ENCODE results near the gene RPS18.
"Not testable (repeated sequence)": the region's sequence is repeated elsewhere in the genome, so short reads cannot be mapped to it uniquely, and the experiment has no call there.

The RPS18 gene

DNA sequence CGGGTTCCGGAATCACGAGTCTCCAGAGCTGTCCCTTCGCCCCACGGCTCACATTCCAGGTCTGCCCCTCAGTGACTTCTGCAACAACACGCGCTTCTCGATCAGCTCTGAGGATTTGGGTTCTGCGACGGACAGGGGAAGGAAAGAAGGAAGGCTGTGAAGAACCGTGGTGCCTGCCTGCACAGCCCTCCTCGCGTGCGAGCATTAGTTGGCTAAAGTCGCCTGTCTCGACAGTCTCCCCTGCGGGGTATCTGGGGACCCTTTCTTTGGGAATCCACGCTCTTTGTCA, 23.3 kb upstream of the RPS18 start:
- H3K4me3 ChIP-seq (ENCODE audit: low read depth in 1 of 5, low read length in 5 of 5), result peak overlapping the region; percentile 35 to 84 (median 68)
- peaks cover 9 to 27% (median 25%) of the 10 kb centered on the region in 5 donors for H3K4me1 ChIP-seq (ENCODE audit: control insufficient read depth in 5 of 5, insufficient read depth in 5 of 5, low read length in 5 of 5)
- H3K9ac ChIP-seq (ENCODE audit: low read length in 5 of 5), result peak overlapping the region; percentile 47 to 84 (median 75)
- H3K27ac ChIP-seq (ENCODE audit: low read depth, low read length), result peak overlapping the region; percentile 93
- no peaks in the 10 kb centered on the region for H3K9me3 ChIP-seq (ENCODE audit: control insufficient read depth in 5 of 5, low read length in 5 of 5)
- peaks cover 2 to 24% (median 11%) of the 10 kb centered on the region in 5 donors for H3K36me3 ChIP-seq (ENCODE audit: control insufficient read depth in 5 of 5, insufficient read depth in 5 of 5, low read length in 5 of 5)
- no peaks in the 10 kb centered on the region for H3K27me3 ChIP-seq (ENCODE audit: control insufficient read depth in 5 of 5, insufficient read depth in 4 of 5, low read length in 5 of 5)

DNA sequence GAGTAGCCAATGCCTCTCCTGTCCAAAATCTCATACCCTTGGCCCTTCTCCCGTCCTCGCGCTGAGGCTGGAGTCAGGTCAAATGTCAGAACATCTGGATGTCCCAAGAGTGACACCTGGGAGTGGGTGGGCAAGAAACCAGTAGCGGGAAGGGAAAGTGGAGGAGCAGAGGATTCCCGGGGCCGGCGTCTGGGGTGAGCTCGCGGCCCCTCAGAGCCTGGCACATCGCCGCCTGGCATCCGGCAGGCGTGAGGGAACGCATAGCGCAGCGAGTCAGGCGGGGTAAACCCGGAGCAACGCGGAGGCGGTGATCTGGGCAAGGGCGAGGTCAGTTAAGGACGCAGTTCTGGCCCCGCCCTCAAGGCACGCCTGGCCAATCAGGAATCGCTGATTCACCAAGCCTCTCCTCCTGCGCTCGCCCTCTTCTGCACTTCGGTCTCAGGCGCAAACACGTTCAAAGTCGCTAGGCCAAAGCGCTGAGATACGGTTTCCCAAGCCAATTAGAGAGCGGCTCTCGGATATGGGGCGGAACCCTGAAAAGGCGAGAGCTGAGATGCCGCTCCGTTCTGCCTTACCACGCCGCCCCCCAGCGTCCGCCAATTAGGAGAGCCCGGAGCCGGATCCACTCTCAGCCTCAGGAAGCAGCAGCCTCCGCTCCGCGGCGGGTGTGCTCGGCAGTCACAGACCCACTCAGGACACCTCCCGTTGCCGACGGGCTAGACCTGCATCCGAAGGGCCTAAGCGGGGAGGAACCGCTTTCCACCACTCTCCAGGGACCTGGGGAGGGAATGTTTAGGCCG, 22.7 kb upstream of the RPS18 start:
- Histone ChIP-seq H3K27ac (ENCODE audit: low read depth, low read length) (peak overlapping the region; percentile 93), H3K9ac (ENCODE audit: low read length in 5 of 5) (peak overlapping the region; percentile 47 to 97 (median 87)), H3K9me3 (ENCODE audit: control insufficient read depth in 5 of 5, low read length in 5 of 5) (no peaks in the 10 kb centered on the region), H3K4me1 (ENCODE audit: control insufficient read depth in 5 of 5, insufficient read depth in 5 of 5, low read length in 5 of 5) (peaks cover 9 to 27% (median 25%) of the 10 kb centered on the region in 5 donors), H3K36me3 (ENCODE audit: control insufficient read depth in 5 of 5, insufficient read depth in 5 of 5, low read length in 5 of 5) (peaks cover 2 to 27% (median 11%) of the 10 kb centered on the region in 5 donors), H3K4me3 (ENCODE audit: low read depth in 1 of 5, low read length in 5 of 5) (peak overlapping the region; percentile 68 to 84 (median 79)), H3K27me3 (ENCODE audit: control insufficient read depth in 5 of 5, insufficient read depth in 4 of 5, low read length in 5 of 5) (no peaks in the 10 kb centered on the region)

DNA sequence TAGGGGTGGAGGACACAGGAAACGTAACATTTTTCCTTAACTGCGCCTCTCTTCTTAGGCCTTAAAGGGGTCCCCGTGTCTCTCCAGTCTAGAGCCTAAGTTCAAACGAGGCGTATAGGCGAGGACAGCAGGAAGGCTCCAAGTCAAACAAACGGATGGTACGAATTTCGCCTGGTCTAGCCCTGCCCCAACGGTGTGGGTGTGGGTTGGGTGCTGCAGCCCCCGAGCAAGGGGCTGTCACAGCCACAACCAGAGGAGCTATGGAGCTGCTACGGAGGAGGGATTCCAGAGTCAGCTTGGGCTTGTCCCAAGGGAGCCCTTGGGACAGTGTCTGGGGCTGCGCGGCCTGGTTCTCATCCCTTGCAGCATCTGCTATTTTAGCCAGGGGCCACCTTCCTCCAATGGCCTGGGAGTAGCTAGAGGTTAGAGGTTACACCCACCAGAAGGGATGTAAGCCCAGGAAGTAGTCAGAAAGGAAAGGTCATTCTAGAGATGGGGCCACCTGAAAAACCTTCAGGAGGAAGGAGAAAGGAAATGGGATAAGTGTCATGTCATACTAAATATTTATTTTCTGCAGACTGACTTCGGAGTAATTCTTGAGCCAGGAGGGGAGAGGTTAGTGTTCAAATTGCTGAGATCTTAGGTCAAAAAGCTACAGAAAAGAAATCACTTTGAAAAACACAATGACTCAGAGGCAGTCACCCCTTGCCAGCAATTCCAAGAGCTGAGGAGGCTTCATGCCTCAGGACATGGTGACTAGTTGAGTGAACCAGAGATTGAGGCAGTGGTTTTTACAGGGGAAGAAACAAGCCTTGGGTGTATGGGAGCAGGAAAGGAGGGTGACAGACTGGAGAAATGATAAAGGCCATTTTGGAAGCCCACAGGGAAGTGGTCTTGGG, 21.9 kb upstream of the RPS18 start:
- peaks cover 2 to 31% (median 11%) of the 10 kb centered on the region in 5 donors for H3K36me3 ChIP-seq (ENCODE audit: control insufficient read depth in 5 of 5, insufficient read depth in 5 of 5, low read length in 5 of 5)
- H3K27ac ChIP-seq (ENCODE audit: low read depth, low read length), result peak overlapping the region; percentile 93
- peak overlapping the region; percentile 68 to 84 (median 79) for H3K4me3 ChIP-seq (ENCODE audit: low read depth in 1 of 5, low read length in 5 of 5)
- no peaks in the 10 kb centered on the region for H3K27me3 ChIP-seq (ENCODE audit: control insufficient read depth in 5 of 5, insufficient read depth in 4 of 5, low read length in 5 of 5)
- peaks cover 9 to 27% (median 25%) of the 10 kb centered on the region in 5 donors for H3K4me1 ChIP-seq (ENCODE audit: control insufficient read depth in 5 of 5, insufficient read depth in 5 of 5, low read length in 5 of 5)
- H3K9me3 ChIP-seq (ENCODE audit: control insufficient read depth in 5 of 5, low read length in 5 of 5), result no peaks in the 10 kb centered on the region
- H3K9ac ChIP-seq (ENCODE audit: low read length in 5 of 5), result peak overlapping the region; percentile 44 to 97 (median 87)

DNA sequence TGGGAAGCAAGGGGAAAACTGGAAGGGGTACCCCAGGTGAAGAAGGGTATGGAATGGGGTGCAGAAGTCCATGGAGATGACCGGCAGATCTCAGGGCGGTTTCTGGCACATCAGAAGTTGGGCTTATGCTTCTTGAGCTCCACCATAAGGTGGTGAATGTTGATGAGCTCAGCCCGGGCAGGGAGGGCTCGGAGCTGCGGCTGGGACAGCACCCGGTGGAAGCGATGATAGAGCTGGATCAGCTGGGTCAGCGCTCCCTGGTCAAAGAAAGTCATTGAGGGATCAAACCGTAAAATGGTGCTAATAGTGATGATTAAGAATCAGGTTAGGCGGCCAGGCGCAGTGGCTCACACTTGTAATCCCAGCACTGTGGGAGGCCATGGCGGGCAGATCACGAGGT, 21.1 kb upstream of the RPS18 start:
- H3K9me3 ChIP-seq (ENCODE audit: control insufficient read depth in 5 of 5, low read length in 5 of 5), result no peaks in the 10 kb centered on the region
- peak overlapping the region in 1 of 5 donors; percentile 10 for H3K9ac ChIP-seq (ENCODE audit: low read length in 5 of 5)
- H3K27ac ChIP-seq (ENCODE audit: low read depth, low read length), result no peak overlapping the region
- peaks cover 2 to 34% (median 11%) of the 10 kb centered on the region in 5 donors for H3K36me3 ChIP-seq (ENCODE audit: control insufficient read depth in 5 of 5, insufficient read depth in 5 of 5, low read length in 5 of 5)
- H3K4me1 ChIP-seq (ENCODE audit: control insufficient read depth in 5 of 5, insufficient read depth in 5 of 5, low read length in 5 of 5), result peaks cover 9 to 27% (median 25%) of the 10 kb centered on the region in 5 donors
- no peak overlapping the region for H3K4me3 ChIP-seq (ENCODE audit: low read depth in 1 of 5, low read length in 5 of 5)
- no peaks in the 10 kb centered on the region for H3K27me3 ChIP-seq (ENCODE audit: control insufficient read depth in 5 of 5, insufficient read depth in 4 of 5, low read length in 5 of 5)

DNA sequence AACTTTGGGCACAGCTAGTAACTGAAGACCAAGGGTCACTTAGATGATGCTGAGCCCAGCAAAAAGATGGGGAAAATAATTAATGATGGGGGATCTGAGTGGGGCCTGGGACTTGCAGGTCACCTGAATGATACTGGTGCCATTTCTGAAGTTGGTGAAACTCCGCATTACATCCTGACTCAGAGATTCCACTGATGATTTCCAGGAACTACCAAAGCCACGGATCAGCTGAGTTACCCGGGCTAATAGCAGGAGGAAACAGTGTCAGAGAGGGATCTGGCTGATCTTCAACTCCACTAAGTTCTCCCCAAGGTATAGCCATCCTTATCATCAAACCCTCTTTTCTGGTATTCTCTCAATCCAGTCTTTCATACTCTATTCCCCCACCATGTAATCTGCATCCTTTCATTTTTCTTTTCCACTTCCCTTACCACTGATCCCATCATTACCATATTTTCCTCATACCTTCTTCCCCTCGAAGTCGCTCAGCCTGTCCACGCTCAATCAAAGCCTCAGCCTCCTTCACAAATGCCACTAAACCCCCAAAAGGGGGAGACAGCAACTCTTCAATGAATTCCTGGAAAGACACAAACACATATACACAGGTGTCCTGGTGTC, 20.4 kb upstream of the RPS18 start:
- Histone ChIP-seq H3K27ac (ENCODE audit: low read depth, low read length) (no peak overlapping the region), H3K4me3 (ENCODE audit: low read depth in 1 of 5, low read length in 5 of 5) (no peak overlapping the region), H3K36me3 (ENCODE audit: control insufficient read depth in 5 of 5, insufficient read depth in 5 of 5, low read length in 5 of 5) (peaks cover 2 to 34% (median 11%) of the 10 kb centered on the region in 5 donors), H3K9me3 (ENCODE audit: control insufficient read depth in 5 of 5, low read length in 5 of 5) (no peaks in the 10 kb centered on the region), H3K27me3 (ENCODE audit: control insufficient read depth in 5 of 5, insufficient read depth in 4 of 5, low read length in 5 of 5) (no peaks in the 10 kb centered on the region), H3K9ac (ENCODE audit: low read length in 5 of 5) (no peak overlapping the region), H3K4me1 (ENCODE audit: control insufficient read depth in 5 of 5, insufficient read depth in 5 of 5, low read length in 5 of 5) (peaks cover 9 to 27% (median 25%) of the 10 kb centered on the region in 5 donors)

DNA sequence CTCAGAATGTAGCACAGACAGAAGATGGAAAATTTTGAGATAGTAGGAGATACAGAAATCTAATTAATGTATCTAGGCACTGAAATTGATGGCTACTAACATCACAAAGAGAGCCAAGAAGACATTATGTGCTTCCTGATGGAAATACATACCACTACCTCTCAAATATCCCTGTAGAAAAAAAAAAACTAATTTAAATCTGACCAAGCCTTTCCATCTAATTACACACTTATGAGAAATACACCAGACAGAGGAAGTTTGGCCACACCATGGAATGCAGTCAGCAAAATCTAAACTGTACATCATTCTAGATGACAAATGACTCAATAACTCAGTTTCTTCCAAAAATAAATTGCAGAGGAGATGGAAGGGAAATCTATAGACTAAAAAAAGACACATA, 19.1 kb upstream of the RPS18 start:
- peaks cover 2 to 41% (median 13%) of the 10 kb centered on the region in 5 donors for H3K36me3 ChIP-seq (ENCODE audit: control insufficient read depth in 5 of 5, insufficient read depth in 5 of 5, low read length in 5 of 5)
- peaks cover 9 to 27% (median 25%) of the 10 kb centered on the region in 5 donors for H3K4me1 ChIP-seq (ENCODE audit: control insufficient read depth in 5 of 5, insufficient read depth in 5 of 5, low read length in 5 of 5)
- H3K27me3 ChIP-seq (ENCODE audit: control insufficient read depth in 5 of 5, insufficient read depth in 4 of 5, low read length in 5 of 5), result no peaks in the 10 kb centered on the region
- no peak overlapping the region for H3K27ac ChIP-seq (ENCODE audit: low read depth, low read length)
- no peak overlapping the region for H3K4me3 ChIP-seq (ENCODE audit: low read depth in 1 of 5, low read length in 5 of 5)
- no peaks in the 10 kb centered on the region for H3K9me3 ChIP-seq (ENCODE audit: control insufficient read depth in 5 of 5, low read length in 5 of 5)
- no peak overlapping the region for H3K9ac ChIP-seq (ENCODE audit: low read length in 5 of 5)

DNA sequence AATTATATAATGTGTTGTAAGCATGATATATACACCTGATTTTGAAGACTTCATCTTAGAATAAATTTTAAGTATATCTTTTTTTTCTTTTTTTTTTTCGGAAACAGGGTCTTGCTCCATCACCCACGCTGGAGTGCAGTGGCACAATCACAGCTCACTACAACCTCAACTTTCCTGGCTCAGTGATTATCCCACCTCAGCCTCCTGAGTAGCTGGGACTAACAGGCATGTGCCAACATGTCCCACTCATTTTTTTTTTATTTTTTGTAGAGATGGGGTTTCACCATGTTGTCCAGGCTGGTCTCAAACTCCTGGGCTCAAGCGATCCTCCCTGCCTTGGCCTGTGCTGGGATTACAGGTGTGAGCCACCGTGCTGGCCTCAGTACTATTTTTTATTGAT, 17.3 kb upstream of the RPS18 start:
- Histone ChIP-seq H3K9me3 (ENCODE audit: control insufficient read depth in 5 of 5, low read length in 5 of 5) (no peaks in the 10 kb centered on the region), H3K4me3 (ENCODE audit: low read depth in 1 of 5, low read length in 5 of 5) (no peak overlapping the region), H3K4me1 (ENCODE audit: control insufficient read depth in 5 of 5, insufficient read depth in 5 of 5, low read length in 5 of 5) (peaks cover 3 to 12% (median 11%) of the 10 kb centered on the region in 5 donors), H3K27ac (ENCODE audit: low read depth, low read length) (no peak overlapping the region), H3K9ac (ENCODE audit: low read length in 5 of 5) (no peak overlapping the region), H3K36me3 (ENCODE audit: control insufficient read depth in 5 of 5, insufficient read depth in 5 of 5, low read length in 5 of 5) (peaks cover 3 to 50% (median 17%) of the 10 kb centered on the region in 5 donors), H3K27me3 (ENCODE audit: control insufficient read depth in 5 of 5, insufficient read depth in 4 of 5, low read length in 5 of 5) (no peaks in the 10 kb centered on the region)

DNA sequence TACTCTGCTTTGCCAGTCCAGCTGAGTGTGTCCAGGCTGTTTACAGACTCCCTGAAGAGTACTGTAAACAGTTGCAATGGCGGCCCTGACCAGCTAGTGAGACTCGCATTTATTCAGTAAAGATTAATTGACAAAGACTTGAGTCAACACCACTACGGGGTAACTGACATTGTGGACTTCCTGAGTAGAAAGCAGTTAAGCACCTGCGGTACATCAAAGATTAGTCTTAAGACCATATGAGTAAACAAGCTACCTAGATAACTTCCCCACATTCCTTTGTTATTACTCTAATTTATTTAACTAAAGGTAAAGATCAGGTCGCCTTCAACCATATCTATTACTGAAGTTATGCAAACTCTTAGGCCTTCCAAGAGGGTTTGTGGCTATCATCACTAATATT, 12.8 kb upstream of the RPS18 start:
- Histone ChIP-seq H3K4me1 (ENCODE audit: control insufficient read depth in 5 of 5, insufficient read depth in 5 of 5, low read length in 5 of 5) (no peaks in the 10 kb centered on the region), H3K4me3 (ENCODE audit: low read depth in 1 of 5, low read length in 5 of 5) (no peak overlapping the region), H3K9me3 (ENCODE audit: control insufficient read depth in 5 of 5, low read length in 5 of 5) (no peaks in the 10 kb centered on the region), H3K27ac (ENCODE audit: low read depth, low read length) (no peak overlapping the region), H3K36me3 (ENCODE audit: control insufficient read depth in 5 of 5, insufficient read depth in 5 of 5, low read length in 5 of 5) (peaks cover 15 to 63% (median 35%) of the 10 kb centered on the region in 5 donors), H3K9ac (ENCODE audit: low read length in 5 of 5) (no peak overlapping the region), H3K27me3 (ENCODE audit: control insufficient read depth in 5 of 5, insufficient read depth in 4 of 5, low read length in 5 of 5) (no peaks in the 10 kb centered on the region)

DNA sequence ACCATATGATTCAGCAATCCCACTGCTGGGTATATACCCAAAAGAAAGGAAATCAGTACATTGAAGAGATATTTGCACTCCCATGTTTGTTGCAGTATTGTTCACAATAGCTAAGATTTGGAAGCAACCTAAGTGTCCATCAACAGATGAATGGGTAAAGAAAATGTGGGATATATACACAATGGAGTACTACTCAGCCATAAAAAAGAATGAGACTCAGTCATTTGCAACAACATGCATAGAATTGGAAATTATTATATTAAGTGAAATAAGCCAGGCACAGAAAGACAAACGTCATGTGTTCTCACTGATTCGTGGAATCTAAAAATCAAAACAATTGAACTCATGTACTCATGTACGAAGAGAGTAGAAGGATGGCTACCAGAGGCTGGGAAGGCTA, 9.4 kb upstream of the RPS18 start:
- peaks cover 19 to 85% (median 63%) of the 10 kb centered on the region in 5 donors for H3K36me3 ChIP-seq (ENCODE audit: control insufficient read depth in 5 of 5, insufficient read depth in 5 of 5, low read length in 5 of 5)
- not testable (repeated sequence) for H3K4me3 ChIP-seq (ENCODE audit: low read depth in 1 of 5, low read length in 5 of 5); H3K27me3 ChIP-seq (ENCODE audit: control insufficient read depth in 5 of 5, insufficient read depth in 4 of 5, low read length in 5 of 5); H3K4me1 ChIP-seq (ENCODE audit: control insufficient read depth in 5 of 5, insufficient read depth in 5 of 5, low read length in 5 of 5); H3K9me3 ChIP-seq (ENCODE audit: control insufficient read depth in 5 of 5, low read length in 5 of 5); H3K27ac ChIP-seq (ENCODE audit: low read depth, low read length); H3K9ac ChIP-seq (ENCODE audit: low read length in 5 of 5)
